ENCODE results near the gene ZBED6.

- TF ChIP-seq CTCF (IDR thresholded peaks at IDR 0.05; ENCODE audit: low read depth, low read length, poor library complexity, severe bottlenecking) (no peak), EZH2phosphoT487 (IDR thresholded peaks at IDR 0.05; ENCODE audit: borderline replicate concordance, low read length) (no peak)
These were observed 25.7 kb upstream of the ZBED6 start for GRCh38 chr1:203769505-203770343.
